HG02763 (cell line): Measurements from ENCODE around the gene OR8G1.
"Not testable (repeated sequence)": the region's sequence is repeated elsewhere in the genome, so short reads cannot be mapped to it uniquely, and the experiment has no call there.

Source experiments
- ATAC-seq: cut with Tn5 transposase; IDR thresholded peaks from one replicate; pipeline ENCODE4 v1.9.1; 2021; ENCODE audit warnings: mild to moderate bottlenecking, moderate library complexity; ENCODE audit not compliant: unreplicated experiment

OR8G1 gene

DNA sequence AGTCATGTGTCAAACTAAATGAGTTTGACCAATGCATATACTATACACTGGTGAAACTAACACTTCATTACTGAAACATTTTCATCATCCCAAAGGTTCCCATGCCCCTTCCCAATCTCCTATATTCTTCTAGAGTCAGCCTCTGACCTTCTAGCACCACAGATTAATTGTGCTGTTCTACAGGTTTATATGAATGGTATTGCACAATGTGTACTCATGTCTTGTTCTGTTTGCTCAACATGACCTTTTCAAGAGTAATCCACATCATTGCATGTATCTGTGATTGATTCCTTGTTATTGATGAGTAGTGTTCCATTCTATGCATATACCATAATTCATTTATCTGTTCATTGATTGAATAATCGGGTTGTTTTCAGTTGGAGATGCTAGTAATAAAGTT lies 7.5 kb upstream of the OR8G1 start:
- no peak for ATAC-seq

DNA sequence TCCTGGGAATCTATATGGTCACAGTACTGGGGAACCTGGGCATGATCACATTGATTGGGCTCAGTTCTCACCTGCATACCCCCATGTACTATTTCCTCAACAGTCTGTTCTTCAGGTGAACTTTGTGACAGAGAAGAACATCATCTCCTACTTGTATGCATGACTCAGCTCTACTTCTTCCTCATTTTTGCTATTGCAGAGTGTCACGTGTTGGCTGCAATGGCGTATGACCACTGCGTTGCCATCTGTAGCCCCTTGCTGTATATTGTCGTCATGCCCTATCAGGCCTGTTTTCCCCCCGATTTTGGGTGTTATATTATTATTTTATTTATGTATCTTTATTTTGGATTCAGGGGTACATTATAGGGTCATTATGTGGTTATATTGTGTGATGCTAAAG lies 2.4 kb upstream of the OR8G1 start:
- ATAC-seq, result no peak

DNA sequence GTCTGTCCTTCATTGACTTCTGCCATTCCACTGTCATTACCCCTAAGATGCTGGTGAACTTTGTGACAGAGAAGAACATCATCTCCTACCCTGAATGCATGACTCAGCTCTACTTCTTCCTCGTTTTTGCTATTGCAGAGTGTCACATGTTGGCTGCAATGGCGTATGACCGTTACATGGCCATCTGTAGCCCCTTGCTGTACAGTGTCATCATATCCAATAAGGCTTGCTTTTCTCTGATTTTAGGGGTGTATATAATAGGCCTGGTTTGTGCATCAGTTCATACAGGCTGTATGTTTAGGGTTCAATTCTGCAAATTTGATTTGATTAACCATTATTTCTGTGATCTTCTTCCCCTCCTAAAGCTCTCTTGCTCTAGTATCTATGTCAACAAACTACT lies 9.0 kb downstream of the OR8G1 start:
- not testable (repeated sequence) for ATAC-seq

DNA sequence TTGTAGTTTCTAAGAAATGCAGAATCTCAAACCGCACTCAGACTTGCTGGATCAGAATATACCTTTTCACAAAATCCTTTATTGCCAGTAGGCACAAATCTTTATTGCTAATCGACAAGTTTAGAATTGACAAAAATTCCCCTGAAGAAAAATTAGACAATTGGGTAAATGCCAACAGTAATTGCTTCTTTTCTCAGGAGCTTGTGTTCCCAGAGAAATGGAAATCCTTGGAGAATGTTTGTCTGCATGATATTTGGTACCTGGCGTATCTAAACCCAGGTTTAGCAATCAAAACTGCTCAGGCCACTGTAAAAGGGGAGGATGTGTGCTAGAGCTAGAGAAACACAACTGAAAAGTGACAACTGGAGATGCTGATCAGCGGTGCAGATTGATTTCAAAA lies 15.2 kb downstream of the OR8G1 start, which contains the start of gene OR8G5:
OR8G5 (plus strand) TSS at position 301 of the 400 bp plus-strand sequence. CDS start 8,556 bp downstream, outside the sequence.
- no peak for ATAC-seq

DNA sequence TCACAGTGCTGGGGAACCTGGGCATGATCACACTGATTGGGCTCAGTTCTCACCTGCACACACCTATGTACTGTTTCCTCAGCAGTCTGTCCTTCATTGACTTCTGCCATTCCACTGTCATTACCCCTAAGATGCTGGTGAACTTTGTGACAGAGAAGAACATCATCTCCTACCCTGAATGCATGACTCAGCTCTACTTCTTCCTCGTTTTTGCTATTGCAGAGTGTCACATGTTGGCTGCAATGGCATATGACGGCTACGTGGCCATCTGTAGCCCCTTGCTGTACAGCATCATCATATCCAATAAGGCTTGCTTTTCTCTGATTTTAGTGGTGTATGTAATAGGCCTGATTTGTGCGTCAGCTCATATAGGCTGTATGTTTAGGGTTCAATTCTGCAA lies 24.1 kb downstream of the OR8G1 start:
- ATAC-seq, result not testable (repeated sequence)

- ATAC-seq, result not testable (repeated sequence)
Measured at GRCh38 chr11:124270886-124271285, 30.0 kb downstream of the OR8G1 start.

DNA sequence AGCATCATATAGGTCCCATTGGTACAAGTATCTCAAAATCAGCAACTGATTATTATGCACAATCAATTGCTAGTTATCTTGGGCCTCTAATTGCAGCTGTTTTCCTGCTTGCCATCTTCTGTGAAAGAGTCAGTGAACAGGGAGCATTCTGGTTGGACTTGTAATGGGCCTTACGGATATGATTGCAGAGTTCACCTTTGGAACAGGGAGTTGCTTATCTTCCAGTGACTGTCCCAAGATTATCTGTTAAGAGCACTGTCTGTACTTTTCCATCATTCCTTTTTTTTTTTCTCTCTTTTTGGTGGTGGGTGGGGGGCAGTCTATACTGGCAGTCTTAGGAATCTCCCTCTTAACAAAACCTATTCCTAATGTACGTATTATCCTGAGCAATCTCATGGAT lies 33.1 kb downstream of the OR8G1 start:
- ATAC-seq, result no peak

GRCh38 chr11:124276081-124276480 lies 35.2 kb downstream of the OR8G1 start:
- ATAC-seq, result no peak

DNA sequence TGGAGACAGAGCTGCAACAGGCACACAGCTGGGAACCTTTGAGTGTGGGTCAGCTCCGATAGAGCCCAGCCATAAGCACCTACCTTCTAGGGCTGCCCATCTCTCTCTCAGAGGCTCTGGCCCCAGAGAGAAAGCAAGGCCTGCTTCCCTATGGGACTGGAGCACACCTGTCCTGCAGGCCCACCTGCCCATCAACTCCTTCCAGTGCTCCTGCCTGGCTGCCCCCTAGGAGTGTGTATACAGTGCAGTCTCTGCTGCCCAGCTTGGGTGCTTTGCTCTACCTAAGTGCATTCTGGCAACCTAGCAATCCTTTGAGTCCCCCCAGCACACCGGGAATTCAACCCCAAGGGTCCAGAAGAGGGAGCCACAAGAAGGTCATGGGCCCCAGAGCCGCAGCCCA lies 36.3 kb downstream of the OR8G1 start:
- no peak for ATAC-seq

DNA sequence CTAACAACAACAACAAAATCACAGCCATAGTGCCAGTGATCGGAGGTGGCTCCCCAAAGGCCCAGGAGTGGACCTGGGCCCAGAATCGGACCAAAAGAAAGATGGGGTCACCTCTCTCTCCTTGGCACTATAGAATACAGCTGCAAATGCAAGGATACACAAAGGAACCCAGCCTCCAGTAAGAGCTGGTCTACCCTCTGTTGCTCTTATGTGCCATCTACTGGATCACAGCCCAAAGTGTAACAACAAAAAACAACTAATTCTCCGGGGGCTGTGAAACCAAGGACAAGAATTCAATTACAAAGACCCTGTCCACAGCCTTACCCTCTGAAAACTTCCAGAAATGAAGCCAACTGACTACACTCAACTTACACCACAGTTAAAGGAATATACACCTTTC lies 36.9 kb downstream of the OR8G1 start:
- no peak for ATAC-seq

DNA sequence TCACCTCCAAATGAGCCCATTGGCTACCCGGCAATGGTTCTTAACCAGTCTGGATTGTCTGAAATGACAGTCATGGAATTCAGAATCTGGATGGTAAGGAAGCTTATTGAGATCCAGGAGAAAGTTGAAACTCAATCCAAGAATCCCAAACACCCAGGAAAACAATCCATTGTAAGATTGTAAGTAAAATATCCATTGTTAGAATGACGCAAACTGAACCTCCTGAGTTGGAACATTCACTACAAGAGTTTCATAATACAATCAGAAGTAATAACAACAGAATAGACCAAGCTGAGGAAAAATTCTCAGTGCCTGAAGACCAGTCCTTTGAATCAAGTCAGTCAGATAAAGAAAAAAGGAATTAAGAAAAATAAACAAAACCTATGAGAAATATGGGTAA lies 37.4 kb downstream of the OR8G1 start:
- ATAC-seq, result no peak

- ATAC-seq, result no peak
Measured at GRCh38 chr11:124285610-124286344, 44.9 kb downstream of the OR8G1 start.

DNA sequence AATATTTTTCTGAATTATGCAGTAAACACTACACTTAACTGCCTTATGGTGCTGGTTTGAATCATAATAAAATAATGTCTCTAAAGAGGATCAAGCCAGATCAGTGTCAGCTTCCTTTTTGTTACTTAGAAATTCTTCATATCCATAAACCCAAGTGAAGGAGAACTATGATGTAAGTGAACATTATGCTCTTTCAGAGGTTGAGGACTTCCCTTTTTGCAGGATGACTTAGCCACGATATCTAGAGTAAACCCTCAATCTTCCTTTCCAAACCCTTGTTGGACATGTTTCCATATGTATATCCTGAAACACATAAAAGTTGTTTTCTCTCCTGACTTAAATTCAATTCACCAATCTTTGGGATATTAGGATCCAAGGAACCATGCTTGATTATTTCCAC lies 53.8 kb downstream of the OR8G1 start:
- no peak for ATAC-seq

GRCh38 chr11:124296016-124296415 lies 55.1 kb downstream of the OR8G1 start:
- ATAC-seq, result no peak

DNA sequence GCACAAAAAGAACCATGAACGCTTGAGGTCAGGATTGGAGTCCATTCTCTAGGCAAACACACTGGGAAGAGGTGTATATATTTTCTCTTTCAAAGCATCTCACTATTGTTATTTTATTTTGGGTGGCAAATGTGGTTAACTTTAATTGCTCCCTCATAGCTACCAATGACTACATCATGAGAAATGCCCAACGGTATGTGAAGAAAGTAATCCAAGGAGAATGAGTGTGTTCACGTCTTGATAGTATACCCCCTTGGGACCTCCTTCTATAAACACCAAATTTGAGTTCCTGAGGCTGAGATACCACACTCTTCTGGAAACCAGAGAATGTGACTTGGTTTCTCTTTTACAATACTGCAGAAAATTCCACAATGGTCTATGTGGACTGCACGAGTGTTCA lies 57.0 kb downstream of the OR8G1 start:
- no peak for ATAC-seq

GRCh38 chr11:124301548-124301947 lies 60.7 kb downstream of the OR8G1 start:
- no peak for ATAC-seq

- no peak for ATAC-seq
Measured at GRCh38 chr11:124302347-124303125, 61.6 kb downstream of the OR8G1 start.
